Measurements from ENCODE around the gene SLC38A10.

SLC38A10 gene

DNA sequence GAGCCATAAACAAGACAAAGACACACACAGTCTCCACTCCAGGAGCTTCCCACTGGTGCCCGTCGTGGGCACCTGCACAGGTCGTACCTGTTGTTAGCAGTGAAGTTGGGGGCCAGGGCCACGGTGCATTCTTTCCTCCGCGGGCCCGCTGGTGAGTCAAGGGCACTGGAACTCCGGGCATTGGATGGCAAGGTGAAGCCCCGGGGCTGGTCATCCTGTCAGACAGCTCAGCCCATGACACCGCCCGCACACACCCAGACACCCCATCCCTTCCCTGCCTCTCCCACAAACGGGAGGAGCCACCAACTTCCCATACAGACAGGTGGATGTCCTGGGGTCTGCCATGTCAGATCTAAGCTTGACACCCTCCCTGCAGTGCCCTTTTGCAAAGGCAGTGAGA, 88.5 kb downstream of the SLC38A10 start:
- Histone ChIP-seq H3K4me3 (ENCODE audit: low read depth, low read length) (no peak overlapping the region), H3K9me3 (no peaks in the 10 kb centered on the region), H3K36me3 (peaks cover 3% of the 10 kb centered on the region; the same call in 1 of the 2 replicates), H3K27me3 (no peaks in the 10 kb centered on the region), H3K4me1 (no peaks in the 10 kb centered on the region)
- DNase-seq = no peak
- TF ChIP-seq CTCF (IDR thresholded peaks at IDR 0.05; ENCODE audit: low read depth, low read length) = no peak

- no peak for DNase-seq
- Histone ChIP-seq H3K36me3 (peaks cover 3% of the 10 kb centered on the region; the same call in 1 of the 2 replicates), H3K9me3 (no peaks in the 10 kb centered on the region), H3K4me1 (peaks cover 2% of the 10 kb centered on the region), H3K4me3 (ENCODE audit: low read depth, low read length) (no peak overlapping the region), H3K27me3 (no peaks in the 10 kb centered on the region)
- no peak for TF ChIP-seq CTCF (IDR thresholded peaks at IDR 0.05; ENCODE audit: low read depth, low read length)
These were observed 88.9 kb downstream of the SLC38A10 start for GRCh38 chr17:81206166-81206565.

- Histone ChIP-seq H3K9me3 (no peaks in the 10 kb centered on the region), H3K27me3 (no peaks in the 10 kb centered on the region), H3K36me3 (peaks cover 3% of the 10 kb centered on the region; the same call in 1 of the 2 replicates), H3K4me1 (peaks cover 10% of the 10 kb centered on the region), H3K4me3 (ENCODE audit: low read depth, low read length) (no peak overlapping the region)
- DNase-seq = no peak
- no peak for TF ChIP-seq CTCF (IDR thresholded peaks at IDR 0.05; ENCODE audit: low read depth, low read length)
These were observed 90.5 kb downstream of the SLC38A10 start for GRCh38 chr17:81204578-81204977.

- no peak for TF ChIP-seq CTCF (IDR thresholded peaks at IDR 0.05; ENCODE audit: low read depth, low read length)
- H3K9me3 ChIP-seq = no peaks in the 10 kb centered on the region
- peaks cover 8% of the 10 kb centered on the region; the same call in 1 of the 2 replicates for H3K36me3 ChIP-seq
These were observed 92.0 kb downstream of the SLC38A10 start for GRCh38 chr17:81203136-81203535.

DNA sequence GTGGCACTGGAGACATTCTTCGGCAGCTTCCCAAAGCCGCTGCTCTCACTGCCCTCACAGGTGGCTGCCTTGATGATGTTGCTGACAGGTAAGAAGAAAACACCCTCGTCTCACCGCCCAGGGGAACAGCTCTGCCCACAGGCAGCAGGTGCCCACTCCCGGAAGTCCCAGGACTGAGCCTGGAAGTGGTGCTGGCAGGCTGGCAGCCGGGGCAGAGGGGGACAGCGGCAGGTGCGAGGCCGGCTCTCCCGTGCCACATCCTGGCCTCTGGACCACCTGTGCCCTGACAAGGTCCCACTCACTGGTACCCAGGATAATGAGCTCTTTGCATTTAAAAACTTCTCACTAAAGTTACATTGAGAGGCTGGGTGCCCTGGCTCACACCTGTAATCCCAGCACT, 92.8 kb downstream of the SLC38A10 start:
- no peak for DNase-seq
- Histone ChIP-seq H3K36me3 (peaks cover 6% of the 10 kb centered on the region; the same call in 1 of the 2 replicates), H3K9me3 (no peaks in the 10 kb centered on the region), H3K4me3 (ENCODE audit: low read depth, low read length) (no peak overlapping the region), H3K27me3 (no peaks in the 10 kb centered on the region), H3K4me1 (peaks cover 10% of the 10 kb centered on the region)
- TF ChIP-seq CTCF (IDR thresholded peaks at IDR 0.05; ENCODE audit: low read depth, low read length) = no peak

More at GRCh38 chr17:81203136-81203535, 92.0 kb downstream of the SLC38A10 start:
- H3K27me3 ChIP-seq = no peaks in the 10 kb centered on the region
- no peak for DNase-seq
- peaks cover 10% of the 10 kb centered on the region for H3K4me1 ChIP-seq
- H3K4me3 ChIP-seq (ENCODE audit: low read depth, low read length) = no peak overlapping the region

DNA sequence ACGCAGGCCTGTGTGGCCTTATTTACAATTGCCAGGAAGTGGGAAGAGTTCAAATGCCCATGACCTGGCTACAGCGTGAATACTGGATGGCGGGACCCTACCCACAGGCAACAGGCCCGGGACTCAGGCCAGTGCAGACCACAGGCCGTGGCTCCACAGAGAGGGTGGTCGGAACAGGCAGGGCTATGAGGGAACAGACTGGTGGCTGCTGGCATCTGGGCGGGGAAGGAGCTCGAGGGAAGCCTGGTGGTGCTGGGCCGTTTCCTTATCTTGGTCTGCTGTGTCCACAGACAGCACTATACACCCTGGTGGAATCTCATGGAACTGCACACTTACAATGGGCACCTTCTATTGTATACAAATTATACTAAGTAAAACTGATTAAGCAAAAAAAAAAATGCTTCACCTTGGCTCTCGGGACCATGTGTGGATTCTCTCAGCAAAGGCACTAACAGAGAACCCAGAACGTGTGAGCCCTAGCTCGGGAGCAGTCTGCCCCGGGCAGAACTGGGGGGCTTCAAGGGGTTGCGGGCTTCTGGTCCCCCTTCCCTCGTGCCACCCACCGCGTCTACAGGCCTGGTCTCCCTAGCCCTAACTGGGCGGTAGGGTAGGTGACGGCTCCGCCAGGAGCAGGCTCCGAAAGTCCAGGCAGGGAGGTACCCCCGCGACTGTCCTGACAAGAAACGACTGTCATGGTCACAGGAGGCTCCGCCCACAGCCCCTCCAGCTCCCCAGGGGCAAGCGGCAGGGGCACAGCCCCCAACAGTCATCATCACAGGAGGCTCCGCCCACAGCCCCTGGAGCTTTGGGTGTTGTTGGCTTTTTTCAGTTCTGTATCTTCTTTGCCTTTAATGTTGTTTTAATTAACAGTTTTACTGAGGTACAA, 94.2 kb downstream of the SLC38A10 start:
- DNase-seq = peak; percentile 87

More for the DNA sequence above, 94.2 kb downstream of the SLC38A10 start:
- Histone ChIP-seq H3K9me3 (no peaks in the 10 kb centered on the region), H3K4me3 (ENCODE audit: low read depth, low read length) (no peak overlapping the region), H3K4me1 (peaks cover 10% of the 10 kb centered on the region), H3K36me3 (peaks cover 6% of the 10 kb centered on the region), H3K27me3 (no peaks in the 10 kb centered on the region)
- peak; percentile 82 for TF ChIP-seq CTCF (IDR thresholded peaks at IDR 0.05; ENCODE audit: low read depth, low read length)

Data from BE2C (cell line).